Ureter (tissue), 1 donor: Measurements from ENCODE around the gene WWTR1. TPM values are rescaled to one million over a fixed set of nuclear protein-coding genes. Genes with fewer than 3 reads are reported as not detected.

Experiments used
- DNase-seq: peaks from one replicate; pipeline ENCODE4 v3.0.0-alpha.2; 2020; ENCODE audit warnings: low spot score
- total RNA-seq: library from RNA; stranded (reverse); gene quantifications from one replicate; pipeline ENCODE4 v1.2.4, GENCODE V29; 2023
- donor health status: DM: yes; HTN: yes; CAD: no.

Gene WWTR1
- total RNA-seq, 1 donor from 2014 or later = 67.1 TPM

- DNase-seq = no peak
Measured at GRCh38 chr3:149497966-149498670, 159.7 kb downstream of the WWTR1 start.

GRCh38 chr3:149496891-149497290 is 160.9 kb downstream of the WWTR1 start:
- DNase-seq = no peak

DNA sequence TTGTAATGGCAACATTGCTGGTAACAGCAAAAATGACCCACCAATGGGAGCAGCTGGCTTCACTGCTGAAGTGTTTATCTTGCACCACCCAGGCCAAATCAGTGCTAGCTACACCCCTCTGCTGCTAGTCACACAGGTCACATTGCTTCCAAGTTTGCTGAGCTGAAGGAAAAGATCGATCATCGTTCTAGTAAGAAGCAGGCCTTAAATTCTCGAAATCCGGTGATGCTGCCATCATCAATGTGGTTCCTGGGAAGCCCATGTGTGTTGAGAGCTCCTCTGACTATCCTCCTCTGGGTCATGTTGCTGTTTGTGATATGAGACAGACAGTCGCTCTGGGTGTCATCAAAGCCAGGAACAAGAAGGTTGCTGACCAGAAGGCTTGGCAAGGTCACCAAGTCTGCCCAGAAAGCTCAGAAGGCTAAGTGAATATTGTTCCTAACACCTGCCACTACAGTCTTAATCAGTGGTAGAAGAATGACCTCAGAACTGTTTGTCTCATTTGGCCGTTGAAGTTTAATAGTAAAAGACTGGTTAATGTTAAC is 162.2 kb downstream of the WWTR1 start:
- no peak for DNase-seq

DNA sequence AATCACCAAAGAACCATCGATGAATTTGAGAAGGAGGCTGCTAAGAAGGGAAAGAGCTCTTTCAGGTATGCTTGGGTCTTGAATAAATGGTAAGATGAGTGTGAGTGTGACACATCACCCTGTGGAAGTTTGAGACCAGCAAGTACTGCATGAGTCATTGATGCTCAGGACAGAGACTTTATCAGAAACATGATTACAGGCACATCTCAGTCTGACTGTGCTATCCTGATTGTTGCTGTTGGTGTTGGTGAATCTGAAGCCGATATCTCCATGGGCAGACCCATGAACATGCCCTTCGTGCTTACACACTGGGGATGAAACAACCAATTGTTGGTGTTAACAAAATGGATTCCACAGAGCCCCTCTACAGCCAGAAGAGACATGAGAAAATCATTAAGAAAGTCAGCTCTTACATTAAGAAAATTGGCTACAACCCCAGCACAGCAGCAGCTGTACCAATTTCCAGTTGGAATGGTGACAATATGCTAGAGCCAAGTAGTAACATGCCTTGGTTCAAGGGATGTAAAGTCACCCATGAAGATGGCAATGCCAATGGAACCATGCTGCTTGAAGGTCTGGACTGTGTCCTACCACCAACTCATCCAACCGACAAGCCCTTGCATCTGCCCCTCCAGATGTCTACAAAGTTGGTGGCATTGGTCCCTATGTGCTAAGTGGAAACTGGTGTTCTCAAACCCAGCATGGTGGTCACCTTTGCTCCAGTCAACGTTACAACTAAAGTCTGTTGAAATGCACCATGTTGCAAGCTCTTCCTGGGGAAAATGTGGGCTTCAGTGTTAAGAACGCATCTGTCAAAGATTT is 162.9 kb downstream of the WWTR1 start:
- no peak for DNase-seq

DNA sequence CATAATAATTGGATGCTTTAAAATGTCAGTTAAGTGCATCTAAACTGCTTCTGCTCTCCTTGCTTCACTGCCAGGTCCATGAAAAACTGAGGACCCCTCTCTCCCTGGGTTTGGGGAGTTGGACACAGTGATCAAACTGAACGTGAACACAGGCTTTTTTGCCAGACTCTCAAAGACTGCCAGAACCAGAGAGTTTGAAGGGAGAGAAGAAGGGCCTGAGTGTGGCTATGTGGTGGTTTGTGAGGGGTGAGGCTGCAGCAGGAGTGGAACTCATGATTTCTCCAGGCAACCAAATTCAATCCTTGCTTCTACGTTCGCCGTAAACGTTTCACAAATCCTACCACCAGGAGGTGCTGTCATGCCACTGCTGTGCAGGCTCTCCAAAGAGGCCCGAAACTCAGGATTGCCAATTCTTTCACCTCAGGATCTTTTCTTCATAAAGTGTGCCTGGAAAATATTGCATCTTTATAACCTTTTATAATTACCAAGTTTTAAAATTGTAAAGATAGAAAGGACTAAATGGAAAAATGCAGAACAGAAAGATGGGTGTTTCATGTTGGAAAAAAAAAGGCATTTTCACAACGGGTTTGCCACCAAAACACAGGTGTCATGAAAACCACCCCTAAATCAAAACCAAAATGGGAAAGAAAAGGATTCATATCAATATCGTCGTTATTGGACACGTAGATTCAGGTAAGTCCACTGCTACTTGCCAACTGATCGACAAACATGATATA is 163.6 kb downstream of the WWTR1 start:
- peak; percentile 67 for DNase-seq

DNA sequence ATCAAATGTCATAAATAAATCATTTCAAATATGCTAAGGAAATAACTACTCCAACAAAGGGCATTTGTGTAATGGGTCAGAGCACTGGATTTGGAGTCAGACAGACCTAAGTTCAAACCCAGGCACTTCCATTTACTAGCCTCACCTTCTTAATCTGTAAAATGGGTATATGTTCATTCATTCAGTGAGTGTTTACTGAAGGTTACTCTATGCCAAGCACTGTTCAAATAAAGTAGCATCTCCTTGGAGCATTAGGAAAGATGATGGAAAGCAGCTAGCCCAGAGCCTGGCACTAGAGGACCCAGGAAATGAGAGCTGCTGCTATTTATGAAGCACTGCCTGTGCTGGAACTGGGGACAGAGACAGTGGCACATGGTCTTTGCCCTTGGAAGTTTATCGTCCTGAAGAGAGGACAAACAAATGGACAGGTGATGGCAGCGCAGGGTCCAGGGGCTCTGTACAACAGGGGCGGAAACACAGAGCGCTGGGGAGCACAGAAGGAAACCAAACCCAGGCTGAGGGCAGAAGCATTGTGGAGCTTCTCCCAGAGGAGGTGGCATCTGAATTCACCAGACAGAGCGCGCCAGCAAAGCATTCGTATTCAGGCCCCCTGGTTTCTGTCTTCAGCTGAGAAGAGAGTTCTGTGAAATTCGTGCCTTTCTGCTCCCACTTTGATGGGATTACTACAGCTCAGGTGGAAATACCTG is 164.4 kb downstream of the WWTR1 start:
- DNase-seq = no peak

DNA sequence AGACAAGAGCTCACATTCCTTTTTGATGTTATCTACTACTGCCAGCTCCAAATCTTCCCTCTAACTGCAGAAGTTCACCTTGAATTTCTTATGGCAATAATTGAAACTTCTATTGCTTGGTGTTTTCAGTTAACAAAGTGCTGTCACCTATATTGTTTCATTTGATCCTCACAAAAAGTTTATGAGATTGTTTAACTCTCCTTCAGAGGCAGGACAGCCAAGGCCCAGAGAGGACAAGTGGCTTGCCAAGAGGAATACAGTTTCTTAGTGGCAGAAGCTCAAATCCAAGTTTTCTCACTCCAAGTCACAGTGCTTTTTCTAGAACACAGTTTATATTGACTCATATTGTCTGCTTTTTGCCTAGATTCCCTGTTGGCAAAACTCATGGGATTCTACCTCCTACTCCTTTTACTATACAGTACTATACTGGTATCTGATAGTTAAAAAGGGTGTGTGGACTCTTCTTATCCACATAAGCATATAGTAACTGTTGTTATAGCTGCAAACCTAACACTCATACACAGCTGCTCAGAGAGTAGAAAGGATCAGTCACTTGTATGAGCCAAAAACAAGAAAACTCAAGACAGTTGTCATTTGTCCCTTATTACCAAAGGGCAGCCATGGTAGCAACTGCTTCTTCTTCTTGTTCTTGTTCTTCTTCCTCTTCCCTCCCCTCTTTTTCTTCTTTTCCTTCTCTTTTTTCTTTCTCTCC is 167.4 kb downstream of the WWTR1 start:
- no peak for DNase-seq

GRCh38 chr3:149489060-149489690 is 168.7 kb downstream of the WWTR1 start:
- DNase-seq = no peak

- DNase-seq = no peak
Measured at GRCh38 chr3:149487598-149488197, 170.1 kb downstream of the WWTR1 start.

GRCh38 chr3:149486726-149487125 is 171.1 kb downstream of the WWTR1 start:
- no peak for DNase-seq

- no peak for DNase-seq
Measured at GRCh38 chr3:149481491-149481890, 176.3 kb downstream of the WWTR1 start.

GRCh38 chr3:149481056-149481455 is 176.8 kb downstream of the WWTR1 start:
- DNase-seq = no peak

- peak; percentile 83 for DNase-seq
Measured at GRCh38 chr3:149480326-149481017, 177.4 kb downstream of the WWTR1 start.

GRCh38 chr3:149479621-149480325 is 178.1 kb downstream of the WWTR1 start:
- DNase-seq = no peak

GRCh38 chr3:149476225-149476624 is 181.6 kb downstream of the WWTR1 start:
- no peak for DNase-seq

DNA sequence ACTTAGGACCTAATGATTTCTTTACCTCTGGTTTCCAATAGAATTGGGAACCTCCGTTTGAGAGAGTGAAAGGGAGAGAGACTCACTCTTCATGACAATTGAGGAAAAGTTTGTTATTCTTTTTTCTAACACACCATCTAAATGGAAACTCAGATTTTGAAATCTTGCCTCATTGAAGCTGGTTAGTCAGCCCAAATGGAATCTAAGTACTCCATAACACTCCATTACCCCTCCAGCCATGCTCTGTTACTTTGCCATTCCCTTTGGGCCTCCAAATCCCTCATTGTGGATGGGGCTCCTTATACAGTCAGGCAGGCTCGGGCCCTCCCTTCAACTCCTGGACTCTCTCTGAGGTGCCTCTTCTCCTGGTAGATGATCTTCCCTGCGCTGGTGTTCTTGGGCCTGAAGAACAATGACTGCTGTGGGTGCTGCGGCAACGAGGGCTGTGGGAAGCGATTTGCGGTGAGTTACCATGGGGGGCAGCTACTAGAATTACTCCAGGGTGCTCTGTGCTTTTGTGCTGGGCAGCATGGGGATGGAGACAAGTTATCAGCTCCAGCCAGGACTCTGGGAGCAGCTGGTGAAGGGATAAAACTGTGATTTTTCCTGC is 182.3 kb downstream of the WWTR1 start:
- DNase-seq = no peak

DNA sequence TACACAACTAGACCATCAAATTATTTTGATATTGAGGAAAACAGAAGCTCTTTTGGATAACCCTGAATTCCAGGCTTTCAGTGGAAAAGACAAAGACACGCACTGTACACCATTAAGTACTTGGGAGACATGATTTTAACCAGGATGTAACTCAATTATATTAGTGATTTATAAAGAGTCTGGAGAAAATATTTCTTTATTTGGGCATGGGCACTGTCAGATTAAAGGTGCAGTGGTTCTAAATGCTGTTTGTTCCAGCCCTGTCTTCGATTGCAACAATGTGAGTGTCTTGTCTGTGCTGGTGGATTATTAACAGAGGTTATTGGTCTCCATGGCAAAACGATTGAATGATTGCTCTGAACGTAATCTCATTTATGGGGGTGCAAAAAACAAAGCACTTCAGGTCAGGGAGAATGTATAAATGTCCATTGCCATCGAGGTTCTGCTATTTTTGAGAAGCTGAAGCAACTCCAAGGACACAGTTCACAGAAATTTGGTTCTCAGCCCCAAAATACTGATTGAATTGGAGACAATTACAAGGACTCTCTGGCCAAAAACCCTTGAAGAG is 183.5 kb downstream of the WWTR1 start, which contains the start of gene TM4SF4:
TSS of gene TM4SF4 (plus strand) at position 448 of the 568 bp plus-strand sequence. CDS start 181 bp downstream, outside the sequence.
- DNase-seq = no peak
